Keratinocyte (primary cell): Measurements from ENCODE around the gene TWIST2. TPM values are rescaled to one million over a fixed set of nuclear protein-coding genes. Genes with fewer than 3 reads are reported as not detected.

Experiments used
- DNase-seq: peaks from one replicate; pipeline ENCODE4 v3.0.0-alpha.2; 2011; ENCODE audit warnings: low read depth, missing footprints, low spot score
- FAIRE-seq: peaks from 2 replicates; lab custom pipeline; 2011; peaks lifted over from hg19 to GRCh38; lab: Jason Lieb, UNC
- H2AFZ ChIP-seq: 2 replicates; pipeline ENCODE4 v1.6.0; 2012; ENCODE audit warnings: low read length, control low read depth, inconsistent platforms; ENCODE audit not compliant: control insufficient read depth
- H3K27ac ChIP-seq: 2 replicates; pipeline ENCODE4 v1.5.1; 2011; ENCODE audit warnings: low read length; ENCODE audit not compliant: control insufficient read depth, insufficient read depth
- H3K27me3 ChIP-seq: 3 replicates; pipeline ENCODE4 v1.6.0; 2011; ENCODE audit warnings: low read length; ENCODE audit not compliant: control insufficient read depth, insufficient read depth; ENCODE audit errors: extremely low read depth
- H3K36me3 ChIP-seq, 2 experiments: 2 replicates in 1 of 2; 3 replicates in 1 of 2; pipeline ENCODE4 v1.5.1; 2011; ENCODE audit warnings: low read length in 2 of 2, mild to moderate bottlenecking in 1 of 2; ENCODE audit not compliant: control insufficient read depth in 2 of 2, insufficient read depth in 2 of 2; ENCODE audit errors: extremely low read depth in 1 of 2
- H3K4me1 ChIP-seq: 3 replicates; pipeline ENCODE4 v1.5.1; 2011; ENCODE audit warnings: low read length; ENCODE audit not compliant: control insufficient read depth, insufficient read depth; ENCODE audit errors: extremely low read depth
- H3K4me2 ChIP-seq: 3 replicates; pipeline ENCODE4 v1.6.0; 2011; ENCODE audit warnings: low read depth, low read length; ENCODE audit not compliant: control insufficient read depth, insufficient read depth; ENCODE audit errors: extremely low read depth
- H3K4me3 ChIP-seq, 3 experiments: fragments of 200-600 bp in 1 of 3; sonication (generic) in 1 of 3; 2 replicates in 2 of 3; 3 replicates in 1 of 3; pipeline ENCODE4 v1.5.1; 2011 to 2016; ENCODE audit warnings: low read length in 3 of 3, mild to moderate bottlenecking in 3 of 3, control low read depth in 2 of 3, inconsistent platforms in 1 of 3, low read depth in 1 of 3, mixed read lengths in 1 of 3, mixed run types in 1 of 3, moderate library complexity in 1 of 3; ENCODE audit not compliant: control insufficient read depth in 2 of 3, insufficient read depth in 2 of 3; ENCODE audit errors: extremely low read depth in 1 of 3
- H3K79me2 ChIP-seq: 2 replicates; pipeline ENCODE4 v1.6.0; 2012; ENCODE audit warnings: low read length; ENCODE audit not compliant: control insufficient read depth, insufficient read depth
- H3K9ac ChIP-seq: 3 replicates; pipeline ENCODE4 v1.6.0; 2011; ENCODE audit warnings: low read length; ENCODE audit not compliant: control insufficient read depth, insufficient read depth; ENCODE audit errors: extremely low read depth
- H3K9me1 ChIP-seq: 3 replicates; pipeline ENCODE4 v1.6.0; 2011; ENCODE audit warnings: low read length; ENCODE audit not compliant: control insufficient read depth, insufficient read depth; ENCODE audit errors: extremely low read depth
- H3K9me3 ChIP-seq: 2 replicates; pipeline ENCODE4 v1.5.1; 2012; ENCODE audit warnings: low read depth, low read length; ENCODE audit not compliant: control insufficient read depth
- H4K20me1 ChIP-seq: 3 replicates; pipeline ENCODE4 v1.6.0; 2011; ENCODE audit warnings: low read length; ENCODE audit not compliant: control insufficient read depth, insufficient read depth; ENCODE audit errors: extremely low read depth
- EZH2 ChIP-seq: IDR thresholded peaks from one replicate; pipeline ENCODE4 v1.6.1; 2012; ENCODE audit warnings: inconsistent platforms, mild to moderate bottlenecking, low read length, moderate library complexity
- dilution Hi-C: fragments of 300-500 bp; cut with MboI; formaldehyde crosslinking; loops from one replicate; pipeline ENCODE4 v1.7.0; 2020; ENCODE audit warnings: low sequenced_read_pairs; ENCODE audit not compliant: extremely low pct_ligation_motif_present
- polyA plus RNA-seq, 5 experiments: library from polyadenylated mRNA; depleted of rRNA in 3 of 5; stranded (reverse) in 3 of 5; stranded (forward) in 1 of 5; unstranded in 1 of 5; fragments of >200 nt; gene quantifications; 1 replicate in 1 of 5; 2 replicates in 3 of 5; 3 replicates in 1 of 5; pipeline versions ENCODE4 v1.2.1 to v1.2.3, GENCODE V29; 2011 to 2012; ENCODE audit warnings: missing spikeins in 2 of 5, low read depth in 1 of 5, low replicate concordance in 1 of 5
- TF ChIP-seq, protein P1 (sequence below), 3 experiments: IDR thresholded peaks in 1 of 3; conservative IDR thresholded peaks in 1 of 3; optimal IDR thresholded peaks in 1 of 3; 2 replicates in 2 of 3; 3 replicates in 1 of 3; pipeline versions ENCODE3 to v1.5.1; 2011; ENCODE audit warnings: low read length in 3 of 3, mild to moderate bottlenecking in 3 of 3, moderate library complexity in 2 of 3, control low read depth in 1 of 3, inconsistent platforms in 1 of 3; ENCODE audit not compliant: insufficient read depth in 2 of 3; ENCODE audit errors: extremely low read depth in 1 of 3

Gene TWIST2
- polyA plus RNA-seq, 1 donor (not counting 4 experiments of a cell fraction or from before 2014, with no cell fraction given): 5.5 TPM

DNA sequence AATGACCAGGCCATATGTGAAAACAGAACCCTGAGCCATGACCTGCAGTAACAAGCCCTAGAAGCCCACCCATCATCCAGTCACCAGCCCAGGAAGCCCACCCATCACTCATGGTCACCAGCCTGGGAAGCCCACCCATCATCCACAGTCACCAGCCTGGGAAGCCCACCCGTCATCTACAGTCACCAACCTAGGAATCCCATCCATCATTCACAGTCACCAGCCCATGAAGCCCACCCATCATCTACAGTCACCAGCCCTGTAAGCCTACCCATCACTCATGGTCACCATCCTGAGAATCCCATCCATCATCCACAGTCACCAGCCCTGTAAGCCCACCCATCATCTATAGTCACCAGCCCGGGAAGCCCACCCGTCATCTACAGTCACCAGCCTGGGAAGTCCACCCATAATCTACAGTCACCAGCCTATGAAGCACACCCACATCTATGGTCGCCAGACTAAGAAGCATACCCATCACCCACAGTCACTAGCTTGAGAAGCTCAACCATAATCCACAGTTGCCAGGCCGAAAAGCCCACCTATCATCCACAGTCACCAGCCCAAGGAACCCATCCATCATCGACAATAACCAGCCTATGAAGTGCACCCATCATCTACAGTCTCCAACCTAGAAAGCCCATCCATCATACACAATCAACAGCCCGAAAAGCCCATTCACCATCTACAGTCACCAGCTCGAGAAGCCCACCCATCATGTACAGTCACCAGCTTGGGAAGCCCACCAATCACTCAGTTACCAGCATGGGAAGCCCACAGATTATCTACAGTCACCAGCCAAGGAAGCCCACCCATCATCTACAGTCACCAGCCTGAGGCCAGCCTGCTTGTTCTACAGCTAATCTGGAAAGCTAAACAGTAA is 91.9 kb downstream of the TWIST2 start:
- Histone ChIP-seq H3K4me1 (peaks cover 14% of the 10 kb centered on the region), H3K27ac (no peak overlapping the region), H3K9me1 (no peaks in the 10 kb centered on the region), H3K4me3 (no peak overlapping the region), H4K20me1 (no peaks in the 10 kb centered on the region), H3K4me2 (no peak overlapping the region), H3K79me2 (no peaks in the 10 kb centered on the region), H3K9ac (no peak overlapping the region), H3K9me3 (no peaks in the 10 kb centered on the region), H3K36me3 (no peaks in the 10 kb centered on the region), H3K27me3 (no peaks in the 10 kb centered on the region), H2AFZ (no peak overlapping the region)
- FAIRE-seq: no peak
- no peak for DNase-seq
- TF ChIP-seq, protein P1, sequence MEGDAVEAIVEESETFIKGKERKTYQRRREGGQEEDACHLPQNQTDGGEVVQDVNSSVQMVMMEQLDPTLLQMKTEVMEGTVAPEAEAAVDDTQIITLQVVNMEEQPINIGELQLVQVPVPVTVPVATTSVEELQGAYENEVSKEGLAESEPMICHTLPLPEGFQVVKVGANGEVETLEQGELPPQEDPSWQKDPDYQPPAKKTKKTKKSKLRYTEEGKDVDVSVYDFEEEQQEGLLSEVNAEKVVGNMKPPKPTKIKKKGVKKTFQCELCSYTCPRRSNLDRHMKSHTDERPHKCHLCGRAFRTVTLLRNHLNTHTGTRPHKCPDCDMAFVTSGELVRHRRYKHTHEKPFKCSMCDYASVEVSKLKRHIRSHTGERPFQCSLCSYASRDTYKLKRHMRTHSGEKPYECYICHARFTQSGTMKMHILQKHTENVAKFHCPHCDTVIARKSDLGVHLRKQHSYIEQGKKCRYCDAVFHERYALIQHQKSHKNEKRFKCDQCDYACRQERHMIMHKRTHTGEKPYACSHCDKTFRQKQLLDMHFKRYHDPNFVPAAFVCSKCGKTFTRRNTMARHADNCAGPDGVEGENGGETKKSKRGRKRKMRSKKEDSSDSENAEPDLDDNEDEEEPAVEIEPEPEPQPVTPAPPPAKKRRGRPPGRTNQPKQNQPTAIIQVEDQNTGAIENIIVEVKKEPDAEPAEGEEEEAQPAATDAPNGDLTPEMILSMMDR (optimal IDR thresholded peaks at IDR 0.05 in 1 of 3, IDR thresholded peaks at IDR 0.05 in 1 of 3, conservative IDR thresholded peaks at IDR 0.05 in 1 of 3; ENCODE audit: extremely low read depth in 1 of 3, insufficient read depth in 2 of 3, low read length in 3 of 3): no peak
- no peak for TF ChIP-seq EZH2
- dilution Hi-C loops: no loop called here

DNA sequence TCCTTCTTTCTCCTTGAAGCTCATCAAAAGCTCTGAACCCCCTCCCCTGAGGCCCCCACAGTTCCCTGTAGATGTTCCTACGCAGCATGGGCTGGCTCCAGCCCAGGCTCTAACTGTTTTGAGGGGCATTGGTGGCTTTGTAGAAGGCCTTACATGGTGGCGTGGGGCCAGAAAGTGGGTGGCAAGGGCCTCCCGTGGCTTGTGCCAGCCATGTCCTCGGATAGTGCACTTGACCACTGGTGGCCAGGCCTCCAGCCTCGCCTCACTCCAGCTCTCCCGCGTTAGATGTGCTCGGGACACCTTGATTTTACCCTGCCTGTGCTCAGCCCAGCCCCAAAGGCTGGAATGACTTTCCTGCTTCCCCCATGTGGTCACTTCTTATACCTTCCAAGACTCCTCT is 92.9 kb downstream of the TWIST2 start:
- no peaks in the 10 kb centered on the region for H3K79me2 ChIP-seq
- H3K36me3 ChIP-seq: no peaks in the 10 kb centered on the region
- no peak overlapping the region for H3K4me2 ChIP-seq
- no peaks in the 10 kb centered on the region for H3K27me3 ChIP-seq
- H3K4me3 ChIP-seq: no peak overlapping the region
- peaks cover 17% of the 10 kb centered on the region for H3K4me1 ChIP-seq
- H3K9me3 ChIP-seq: no peaks in the 10 kb centered on the region
- H3K9ac ChIP-seq: no peak overlapping the region
- no peak for DNase-seq
- no peak for FAIRE-seq
- no peak for TF ChIP-seq EZH2
- TF ChIP-seq, protein P1 (optimal IDR thresholded peaks at IDR 0.05 in 1 of 3, IDR thresholded peaks at IDR 0.05 in 1 of 3, conservative IDR thresholded peaks at IDR 0.05 in 1 of 3; ENCODE audit: extremely low read depth in 1 of 3, insufficient read depth in 2 of 3, low read length in 3 of 3): no peak
- H2AFZ ChIP-seq: no peak overlapping the region
- H4K20me1 ChIP-seq: no peaks in the 10 kb centered on the region
- no peak overlapping the region for H3K27ac ChIP-seq
- H3K9me1 ChIP-seq: no peaks in the 10 kb centered on the region
- dilution Hi-C loops: no loop called here
